ENCODE results near the gene LRRFIP2.

DNA sequence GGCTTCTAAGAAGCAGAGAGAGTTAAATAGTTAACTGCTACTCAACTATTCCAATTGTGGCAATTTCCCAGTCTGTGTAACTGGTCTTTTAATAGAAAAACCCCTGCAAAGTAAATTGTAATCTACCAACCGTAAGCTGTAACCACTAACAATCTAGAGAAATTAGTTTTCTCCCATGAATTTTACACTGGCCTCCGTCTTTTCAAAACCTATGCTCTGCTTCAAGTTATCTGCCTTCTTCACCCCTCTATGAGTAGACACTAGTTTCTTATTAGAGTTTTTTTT, 42.6 kb downstream of the LRRFIP2 start:
- TF ChIP-seq, protein P1, sequence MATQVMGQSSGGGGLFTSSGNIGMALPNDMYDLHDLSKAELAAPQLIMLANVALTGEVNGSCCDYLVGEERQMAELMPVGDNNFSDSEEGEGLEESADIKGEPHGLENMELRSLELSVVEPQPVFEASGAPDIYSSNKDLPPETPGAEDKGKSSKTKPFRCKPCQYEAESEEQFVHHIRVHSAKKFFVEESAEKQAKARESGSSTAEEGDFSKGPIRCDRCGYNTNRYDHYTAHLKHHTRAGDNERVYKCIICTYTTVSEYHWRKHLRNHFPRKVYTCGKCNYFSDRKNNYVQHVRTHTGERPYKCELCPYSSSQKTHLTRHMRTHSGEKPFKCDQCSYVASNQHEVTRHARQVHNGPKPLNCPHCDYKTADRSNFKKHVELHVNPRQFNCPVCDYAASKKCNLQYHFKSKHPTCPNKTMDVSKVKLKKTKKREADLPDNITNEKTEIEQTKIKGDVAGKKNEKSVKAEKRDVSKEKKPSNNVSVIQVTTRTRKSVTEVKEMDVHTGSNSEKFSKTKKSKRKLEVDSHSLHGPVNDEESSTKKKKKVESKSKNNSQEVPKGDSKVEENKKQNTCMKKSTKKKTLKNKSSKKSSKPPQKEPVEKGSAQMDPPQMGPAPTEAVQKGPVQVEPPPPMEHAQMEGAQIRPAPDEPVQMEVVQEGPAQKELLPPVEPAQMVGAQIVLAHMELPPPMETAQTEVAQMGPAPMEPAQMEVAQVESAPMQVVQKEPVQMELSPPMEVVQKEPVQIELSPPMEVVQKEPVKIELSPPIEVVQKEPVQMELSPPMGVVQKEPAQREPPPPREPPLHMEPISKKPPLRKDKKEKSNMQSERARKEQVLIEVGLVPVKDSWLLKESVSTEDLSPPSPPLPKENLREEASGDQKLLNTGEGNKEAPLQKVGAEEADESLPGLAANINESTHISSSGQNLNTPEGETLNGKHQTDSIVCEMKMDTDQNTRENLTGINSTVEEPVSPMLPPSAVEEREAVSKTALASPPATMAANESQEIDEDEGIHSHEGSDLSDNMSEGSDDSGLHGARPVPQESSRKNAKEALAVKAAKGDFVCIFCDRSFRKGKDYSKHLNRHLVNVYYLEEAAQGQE (tag by site-specific recombination; IDR thresholded peaks at IDR 0.05), result no peak
- TF ChIP-seq ZNF624 (tag by site-specific recombination; IDR thresholded peaks at IDR 0.05) (no peak), ZNF24 (tag by site-specific recombination; IDR thresholded peaks at IDR 0.05) (no peak), CTCF (tag by site-specific recombination; IDR thresholded peaks at IDR 0.05) (no peak), ZNF514 (tag by site-specific recombination; IDR thresholded peaks at IDR 0.05) (no peak), ZNF280C (tag by site-specific recombination; IDR thresholded peaks at IDR 0.05) (no peak), YY1 (tag by site-specific recombination; IDR thresholded peaks at IDR 0.05) (no peak), ZNF350 (tag by site-specific recombination; IDR thresholded peaks at IDR 0.05) (no peak), ATF2 (tag by site-specific recombination; IDR thresholded peaks at IDR 0.05; ENCODE audit: low read depth) (no peak), REPIN1 (tag by site-specific recombination; IDR thresholded peaks at IDR 0.05; ENCODE audit: low read depth) (no peak)
- TF ChIP-seq, protein P2, sequence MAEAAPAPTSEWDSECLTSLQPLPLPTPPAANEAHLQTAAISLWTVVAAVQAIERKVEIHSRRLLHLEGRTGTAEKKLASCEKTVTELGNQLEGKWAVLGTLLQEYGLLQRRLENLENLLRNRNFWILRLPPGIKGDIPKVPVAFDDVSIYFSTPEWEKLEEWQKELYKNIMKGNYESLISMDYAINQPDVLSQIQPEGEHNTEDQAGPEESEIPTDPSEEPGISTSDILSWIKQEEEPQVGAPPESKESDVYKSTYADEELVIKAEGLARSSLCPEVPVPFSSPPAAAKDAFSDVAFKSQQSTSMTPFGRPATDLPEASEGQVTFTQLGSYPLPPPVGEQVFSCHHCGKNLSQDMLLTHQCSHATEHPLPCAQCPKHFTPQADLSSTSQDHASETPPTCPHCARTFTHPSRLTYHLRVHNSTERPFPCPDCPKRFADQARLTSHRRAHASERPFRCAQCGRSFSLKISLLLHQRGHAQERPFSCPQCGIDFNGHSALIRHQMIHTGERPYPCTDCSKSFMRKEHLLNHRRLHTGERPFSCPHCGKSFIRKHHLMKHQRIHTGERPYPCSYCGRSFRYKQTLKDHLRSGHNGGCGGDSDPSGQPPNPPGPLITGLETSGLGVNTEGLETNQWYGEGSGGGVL (tag by site-specific recombination; IDR thresholded peaks at IDR 0.05), result no peak
- TF ChIP-seq, protein P3, sequence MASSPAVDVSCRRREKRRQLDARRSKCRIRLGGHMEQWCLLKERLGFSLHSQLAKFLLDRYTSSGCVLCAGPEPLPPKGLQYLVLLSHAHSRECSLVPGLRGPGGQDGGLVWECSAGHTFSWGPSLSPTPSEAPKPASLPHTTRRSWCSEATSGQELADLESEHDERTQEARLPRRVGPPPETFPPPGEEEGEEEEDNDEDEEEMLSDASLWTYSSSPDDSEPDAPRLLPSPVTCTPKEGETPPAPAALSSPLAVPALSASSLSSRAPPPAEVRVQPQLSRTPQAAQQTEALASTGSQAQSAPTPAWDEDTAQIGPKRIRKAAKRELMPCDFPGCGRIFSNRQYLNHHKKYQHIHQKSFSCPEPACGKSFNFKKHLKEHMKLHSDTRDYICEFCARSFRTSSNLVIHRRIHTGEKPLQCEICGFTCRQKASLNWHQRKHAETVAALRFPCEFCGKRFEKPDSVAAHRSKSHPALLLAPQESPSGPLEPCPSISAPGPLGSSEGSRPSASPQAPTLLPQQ (tag by site-specific recombination; IDR thresholded peaks at IDR 0.05), result no peak

All from HEK293 (cell line).